Motor neuron (in vitro differentiated cells): ENCODE results near the gene MBD3L2. TPM values are rescaled to one million over a fixed set of nuclear protein-coding genes. Genes with fewer than 3 reads are reported as not detected.

Experiments
- total RNA-seq, 8 experiments: library from RNA; unstranded; fragments of 300-600 nt; gene quantifications; 2 replicates each; pipeline versions ENCODE4 v1.2.3 to v1.2.4, GENCODE V29; 2022

The MBD3L2 gene
- total RNA-seq, 8 experiments from 2014 or later: 0.27 to 0.62 TPM; not detected in 6

Other genes with a start within 250 kb of the MBD3L2 start
- not detected for gene ADGRE1, start 161.7 kb upstream of the MBD3L2 start, total RNA-seq
- not detected for gene MBD3L2B, start 27.9 kb upstream of the MBD3L2 start, total RNA-seq
- not detected for gene MBD3L5, start 18.7 kb upstream of the MBD3L2 start, total RNA-seq
- under 1 TPM in 1 of 8 experiments, not detected in 7; 0.71 TPM for gene MBD3L4, start 9.1 kb upstream of the MBD3L2 start, total RNA-seq
- 1 to 10 TPM in 1 of 8 experiments, under 1 TPM in 2, not detected in 5; 0.58 to 1.1 (median 0.87) TPM for gene MBD3L3, start 9.4 kb downstream of the MBD3L2 start, total RNA-seq
- 10 to 100 TPM in 5 of 8 experiments, 1 to 10 TPM in 3; 8.4 to 16.1 (median 10.8) TPM for gene ZNF557, start 20.4 kb downstream of the MBD3L2 start, total RNA-seq
- 10 to 100 TPM in 6 of 8 experiments, 1 to 10 TPM in 2; 6.9 to 19.6 (median 14.1) TPM for gene INSR, start 245.1 kb downstream of the MBD3L2 start, total RNA-seq